Measurements from ENCODE around the gene ARVCF. TPM values are rescaled to one million over a fixed set of nuclear protein-coding genes. Genes with fewer than 3 reads are reported as not detected.

ARVCF gene
- total RNA-seq, 1 donor from 2014 or later: 119 TPM

DNA sequence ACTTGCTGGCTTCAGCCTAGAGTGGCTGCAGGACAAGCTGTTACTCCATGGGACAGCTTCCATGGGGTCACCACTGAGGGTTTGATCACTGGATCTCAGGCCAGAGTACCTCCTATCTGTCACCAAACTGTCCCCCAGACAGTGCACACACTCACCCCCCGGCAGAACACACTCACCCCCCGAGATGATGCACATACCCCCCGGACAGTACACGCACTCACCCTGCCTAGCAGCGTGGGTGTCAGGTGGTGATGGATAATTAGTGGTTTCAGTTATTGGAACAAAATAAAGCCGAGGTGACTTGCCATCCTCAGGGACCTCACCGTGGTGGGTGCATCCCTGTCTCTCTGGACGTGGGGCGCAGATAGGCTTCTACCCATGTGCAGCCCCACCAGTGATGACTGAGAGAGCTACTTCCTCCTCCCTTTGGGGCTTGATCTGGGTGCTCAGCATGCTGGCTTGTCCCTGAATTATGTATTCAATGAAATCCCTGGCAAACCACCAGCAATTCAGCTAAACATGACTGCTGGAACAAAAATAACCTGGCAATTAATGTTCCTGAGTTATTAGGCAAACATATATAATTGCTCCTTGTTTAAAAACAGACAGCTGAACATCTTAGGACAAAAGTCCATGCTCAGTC lies 23.2 kb upstream of the ARVCF start:
- Mint-ChIP-seq H3K9me3 (ENCODE audit: unreplicated experiment) (peaks cover 6% of the 10 kb centered on the region), H3K4me3 (ENCODE audit: unreplicated experiment) (no peak overlapping the region), H3K36me3 (ENCODE audit: unreplicated experiment) (no peaks in the 10 kb centered on the region), H3K27ac (ENCODE audit: unreplicated experiment) (no peak overlapping the region), H3K27me3 (ENCODE audit: unreplicated experiment) (no peaks in the 10 kb centered on the region), H3K4me1 (ENCODE audit: low read depth, unreplicated experiment) (peaks cover 4% of the 10 kb centered on the region)
- TF ChIP-seq CTCF (IDR thresholded peaks at IDR 0.05; ENCODE audit: partially characterized antibody, unreplicated experiment): no peak
- DNase-seq: no peak

DNA sequence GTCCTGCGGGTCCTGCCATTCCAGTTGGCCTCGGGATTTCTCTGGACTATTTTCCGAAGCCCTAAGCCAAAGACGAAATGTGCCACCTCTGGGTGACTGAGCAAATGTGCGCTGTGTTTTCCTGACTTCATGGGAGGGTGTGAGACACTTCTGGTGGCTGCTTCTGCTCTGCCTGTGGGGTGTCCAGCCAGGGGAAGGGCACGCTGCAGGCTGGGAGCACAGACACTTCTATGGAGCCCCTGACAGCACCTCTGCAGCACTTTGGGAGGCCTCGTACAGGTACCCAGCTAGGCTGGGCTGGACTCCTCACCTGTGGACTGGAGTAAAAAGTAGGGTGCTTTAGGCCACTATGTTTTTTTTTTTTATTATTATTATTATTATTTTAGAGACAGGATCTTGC lies 22.0 kb upstream of the ARVCF start:
- Mint-ChIP-seq H3K27ac (ENCODE audit: unreplicated experiment) (no peak overlapping the region), H3K4me3 (ENCODE audit: unreplicated experiment) (no peak overlapping the region), H3K36me3 (ENCODE audit: unreplicated experiment) (no peaks in the 10 kb centered on the region), H3K27me3 (ENCODE audit: unreplicated experiment) (no peaks in the 10 kb centered on the region), H3K9me3 (ENCODE audit: unreplicated experiment) (peaks cover 6% of the 10 kb centered on the region), H3K4me1 (ENCODE audit: low read depth, unreplicated experiment) (peaks cover 4% of the 10 kb centered on the region)
- TF ChIP-seq CTCF (IDR thresholded peaks at IDR 0.05; ENCODE audit: partially characterized antibody, unreplicated experiment): no peak
- no peak for DNase-seq

GRCh38 chr22:20037419-20037818 lies 20.8 kb upstream of the ARVCF start:
- Mint-ChIP-seq H3K4me3 (ENCODE audit: unreplicated experiment) (no peak overlapping the region), H3K4me1 (ENCODE audit: low read depth, unreplicated experiment) (peaks cover 4% of the 10 kb centered on the region), H3K27ac (ENCODE audit: unreplicated experiment) (no peak overlapping the region), H3K27me3 (ENCODE audit: unreplicated experiment) (no peaks in the 10 kb centered on the region), H3K9me3 (ENCODE audit: unreplicated experiment) (peaks cover 6% of the 10 kb centered on the region), H3K36me3 (ENCODE audit: unreplicated experiment) (no peaks in the 10 kb centered on the region)
- no peak for TF ChIP-seq CTCF (IDR thresholded peaks at IDR 0.05; ENCODE audit: partially characterized antibody, unreplicated experiment)
- DNase-seq: no peak

- Mint-ChIP-seq H3K36me3 (ENCODE audit: unreplicated experiment) (no peaks in the 10 kb centered on the region), H3K9me3 (ENCODE audit: unreplicated experiment) (peaks cover 6% of the 10 kb centered on the region), H3K4me3 (ENCODE audit: unreplicated experiment) (no peak overlapping the region), H3K4me1 (ENCODE audit: low read depth, unreplicated experiment) (peaks cover 4% of the 10 kb centered on the region), H3K27me3 (ENCODE audit: unreplicated experiment) (no peaks in the 10 kb centered on the region), H3K27ac (ENCODE audit: unreplicated experiment) (no peak overlapping the region)
- no peak for DNase-seq
- no peak for TF ChIP-seq CTCF (IDR thresholded peaks at IDR 0.05; ENCODE audit: partially characterized antibody, unreplicated experiment)
Observed at GRCh38 chr22:20036535-20037392, 20.1 kb upstream of the ARVCF start.

DNA sequence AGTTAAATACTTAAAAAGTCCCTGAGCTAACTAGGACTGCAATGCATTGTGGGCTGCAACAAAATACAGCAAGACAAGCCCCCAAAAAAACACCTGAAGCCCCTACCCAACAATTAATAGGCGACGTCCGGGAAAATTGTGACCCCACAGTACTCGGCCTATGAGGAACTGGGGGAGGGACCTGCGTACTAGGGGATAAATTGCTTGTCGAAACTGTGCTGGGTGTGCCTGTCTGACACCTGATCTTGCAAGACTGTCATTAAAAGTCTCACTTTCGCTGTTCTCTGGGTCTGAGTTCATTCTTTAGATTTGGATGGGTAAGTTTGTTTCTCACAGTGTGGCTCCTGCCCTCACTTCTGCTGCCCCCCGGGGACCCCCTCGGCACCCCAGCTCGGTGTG lies 19.5 kb upstream of the ARVCF start:
- H3K4me3 Mint-ChIP-seq (ENCODE audit: unreplicated experiment): no peak overlapping the region
- no peak for TF ChIP-seq CTCF (IDR thresholded peaks at IDR 0.05; ENCODE audit: partially characterized antibody, unreplicated experiment)
- no peak for DNase-seq
- H3K4me1 Mint-ChIP-seq (ENCODE audit: low read depth, unreplicated experiment): peaks cover 4% of the 10 kb centered on the region
- no peak overlapping the region for H3K27ac Mint-ChIP-seq (ENCODE audit: unreplicated experiment)
- H3K27me3 Mint-ChIP-seq (ENCODE audit: unreplicated experiment): no peaks in the 10 kb centered on the region
- peaks cover 5% of the 10 kb centered on the region for H3K9me3 Mint-ChIP-seq (ENCODE audit: unreplicated experiment)
- H3K36me3 Mint-ChIP-seq (ENCODE audit: unreplicated experiment): no peaks in the 10 kb centered on the region
